KMS-11 (cell line): Measurements from ENCODE around the gene KRTAP11-1.

Experiments used
- H2AFZ ChIP-seq: fragments of 200-600 bp; sonication (generic); 2 replicates; pipeline ENCODE4 v1.6.1; 2016; ENCODE audit warnings: antibody characterized with exemption, mixed run types, low read depth
- H3K27ac ChIP-seq: fragments of 200-600 bp; sonication (generic); 2 replicates; pipeline ENCODE4 v1.6.1; 2016; ENCODE audit warnings: mild to moderate bottlenecking, mixed run types
- H3K27me3 ChIP-seq: fragments of 200-600 bp; sonication (generic); 2 replicates; pipeline ENCODE4 v1.6.1; 2017; ENCODE audit warnings: mild to moderate bottlenecking, low read depth, mixed run types, moderate library complexity; ENCODE audit not compliant: insufficient read depth
- H3K36me3 ChIP-seq: fragments of 200-600 bp; sonication (generic); 2 replicates; pipeline ENCODE4 v1.6.1; 2017; ENCODE audit warnings: mild to moderate bottlenecking, mixed run types; ENCODE audit not compliant: insufficient read depth
- H3K4me1 ChIP-seq: fragments of 200-600 bp; sonication (generic); 2 replicates; pipeline ENCODE4 v1.6.1; 2016; ENCODE audit warnings: mild to moderate bottlenecking, low read depth, mixed run types; ENCODE audit not compliant: poor library complexity, severe bottlenecking
- H3K4me2 ChIP-seq: fragments of 200-600 bp; sonication (generic); 2 replicates; pipeline ENCODE4 v1.7.0; 2016; ENCODE audit warnings: mild to moderate bottlenecking, mixed run types
- H3K4me3 ChIP-seq: fragments of 200-600 bp; sonication (generic); IDR thresholded peaks from 2 replicates; pipeline ENCODE4 v1.6.1; 2017; ENCODE audit warnings: low read depth, low read length, mixed read lengths; ENCODE audit not compliant: insufficient read depth
- H3K79me2 ChIP-seq: fragments of 200-600 bp; sonication (generic); 2 replicates; pipeline ENCODE4 v1.6.1; 2016; ENCODE audit warnings: low read depth, mixed run types; ENCODE audit not compliant: insufficient read depth
- H3K9ac ChIP-seq: fragments of 200-600 bp; sonication (generic); 2 replicates; pipeline ENCODE4 v1.6.1; 2016; ENCODE audit warnings: mild to moderate bottlenecking, mixed run types
- H4K20me1 ChIP-seq: fragments of 200-600 bp; sonication (generic); 2 replicates; pipeline ENCODE4 v1.6.1; 2016; ENCODE audit warnings: mild to moderate bottlenecking, mixed run types; ENCODE audit not compliant: insufficient read depth
- CTCF ChIP-seq: fragments of 200-600 bp; sonication (generic); conservative IDR thresholded peaks from 2 replicates; pipeline ENCODE4 v1.6.1; 2017; ENCODE audit warnings: low read depth, mild to moderate bottlenecking, antibody characterized with exemption, low read length, moderate library complexity, mixed read lengths

The KRTAP11-1 gene

GRCh38 chr21:30900881-30901280 lies 19.5 kb upstream of the KRTAP11-1 start:
- Histone ChIP-seq H3K27me3 (no peaks in the 10 kb centered on the region), H3K27ac (no peak overlapping the region), H3K36me3 (no peaks in the 10 kb centered on the region), H3K4me3 (no peak overlapping the region), H3K9ac (no peak overlapping the region), H4K20me1 (no peaks in the 10 kb centered on the region), H2AFZ (no peak overlapping the region), H3K79me2 (no peaks in the 10 kb centered on the region), H3K4me1 (no peaks in the 10 kb centered on the region), H3K4me2 (no peak overlapping the region)
- no peak for TF ChIP-seq CTCF

- Histone ChIP-seq H3K79me2 (no peaks in the 10 kb centered on the region), H3K9ac (no peak overlapping the region), H4K20me1 (no peaks in the 10 kb centered on the region), H3K36me3 (no peaks in the 10 kb centered on the region), H2AFZ (no peak overlapping the region), H3K4me3 (no peak overlapping the region), H3K27me3 (no peaks in the 10 kb centered on the region), H3K4me1 (no peaks in the 10 kb centered on the region), H3K4me2 (no peak overlapping the region), H3K27ac (no peak overlapping the region)
- no peak for TF ChIP-seq CTCF
Observed at GRCh38 chr21:30882866-30883597, 1.7 kb upstream of the KRTAP11-1 start.

GRCh38 chr21:30880914-30881313 lies 466 bp downstream of the KRTAP11-1 start:
- no peaks in the 10 kb centered on the region for H3K4me1 ChIP-seq
- no peaks in the 10 kb centered on the region for H3K36me3 ChIP-seq
- H3K79me2 ChIP-seq, result no peaks in the 10 kb centered on the region
- no peak overlapping the region for H3K27ac ChIP-seq
- H2AFZ ChIP-seq, result no peak overlapping the region
- TF ChIP-seq CTCF, result no peak
- no peaks in the 10 kb centered on the region for H3K27me3 ChIP-seq
- no peaks in the 10 kb centered on the region for H4K20me1 ChIP-seq
- no peak overlapping the region for H3K4me2 ChIP-seq
- no peak overlapping the region for H3K9ac ChIP-seq
- H3K4me3 ChIP-seq, result no peak overlapping the region

GRCh38 chr21:30874526-30874925 lies 6.9 kb downstream of the KRTAP11-1 start:
- no peaks in the 10 kb centered on the region for H3K4me1 ChIP-seq
- no peaks in the 10 kb centered on the region for H3K79me2 ChIP-seq
- no peaks in the 10 kb centered on the region for H4K20me1 ChIP-seq
- TF ChIP-seq CTCF, result no peak
- no peak overlapping the region for H3K27ac ChIP-seq
- H2AFZ ChIP-seq, result no peak overlapping the region
- H3K36me3 ChIP-seq, result no peaks in the 10 kb centered on the region
- H3K4me3 ChIP-seq, result no peak overlapping the region
- no peak overlapping the region for H3K4me2 ChIP-seq
- no peak overlapping the region for H3K9ac ChIP-seq
- no peaks in the 10 kb centered on the region for H3K27me3 ChIP-seq
